Esophagus muscularis mucosa (tissue), 4 donors: ENCODE measurements around the gene CDH4.

Source experiments
- CTCF ChIP-seq, 3 experiments: fragments of 200-600 bp in 2 of 3; fragments of 450-650 bp in 1 of 3; sonication (generic) in 2 of 3; IDR thresholded peaks; one replicate each; pipeline ENCODE4 v1.5.1; 2017 to 2019; ENCODE audit warnings: antibody characterized with exemption in 3 of 3, mild to moderate bottlenecking in 2 of 3, moderate library complexity in 1 of 3
- EP300 ChIP-seq: sonication (generic); formaldehyde crosslinking; IDR thresholded peaks from one replicate; pipeline ENCODE4 v1.6.1; 2017; ENCODE audit warnings: antibody characterized with exemption
- POLR2A ChIP-seq: fragments of 450-650 bp; IDR thresholded peaks from one replicate; pipeline ENCODE4 v1.6.1; 2017; ENCODE audit warnings: antibody characterized with exemption, moderate library complexity, mild to moderate bottlenecking, low read depth
- POLR2AphosphoS5 ChIP-seq, 2 donors: sonication (generic); formaldehyde crosslinking; IDR thresholded peaks; one replicate each; pipeline ENCODE4 v1.6.1; 2017; ENCODE audit warnings: antibody characterized with exemption in 2 of 2

- TF ChIP-seq CTCF (IDR thresholded peaks at IDR 0.05), result no peak
- no peak for TF ChIP-seq POLR2A
- no peak for TF ChIP-seq POLR2AphosphoS5 (IDR thresholded peaks at IDR 0.05)
- TF ChIP-seq EP300, result no peak
Observed at GRCh38 chr20:61566691-61567090, 314.6 kb downstream of the CDH4 start.
